HepG2 (cell line): ENCODE measurements around the gene SLC1A2. TPM values are rescaled to one million over a fixed set of nuclear protein-coding genes. Genes with fewer than 3 reads are reported as not detected.
A peak's percentile ranks its signal among the peaks of the same experiment; 100 is the strongest.

Experiments used
- DR1 ChIP-seq: sonication (generic); formaldehyde crosslinking; IDR thresholded peaks from 2 replicates; pipeline ENCODE4 v1.8.0; 2021; ENCODE audit warnings: mild to moderate bottlenecking, missing genetic modification reagents, inconsistent platforms
- KLF13 ChIP-seq: sonication (generic); formaldehyde crosslinking; IDR thresholded peaks from 2 replicates; pipeline ENCODE4 v1.4.0; 2020; ENCODE audit warnings: mild to moderate bottlenecking, missing genetic modification reagents
- KLF15 ChIP-seq: sonication (generic); formaldehyde crosslinking; IDR thresholded peaks from 2 replicates; pipeline ENCODE4 v1.8.1; 2023; ENCODE audit warnings: borderline replicate concordance, mild to moderate bottlenecking, inconsistent platforms, missing genetic modification reagents, mixed read lengths
- NR2F6 ChIP-seq, 2 experiments: IDR thresholded peaks; 2 replicates each; pipeline ENCODE4 v1.6.1; 2016; ENCODE audit warnings: antibody characterized with exemption in 1 of 2, mild to moderate bottlenecking in 1 of 2
- ONECUT2 ChIP-seq: sonication (generic); formaldehyde crosslinking; IDR thresholded peaks from 2 replicates; pipeline ENCODE4 v1.4.0; 2020; ENCODE audit warnings: missing genetic modification reagents
- PAXIP1 ChIP-seq: sonication (generic); formaldehyde crosslinking; conservative IDR thresholded peaks from 2 replicates; pipeline ENCODE4 v1.4.0; 2020; ENCODE audit warnings: mild to moderate bottlenecking, missing genetic modification reagents, moderate library complexity
- RARG ChIP-seq: sonication (generic); formaldehyde crosslinking; IDR thresholded peaks from 2 replicates; pipeline ENCODE4 v1.4.0; 2020; ENCODE audit warnings: low read depth, mild to moderate bottlenecking, missing genetic modification reagents
- SMAD1 ChIP-seq: sonication (generic); formaldehyde crosslinking; IDR thresholded peaks from 2 replicates; pipeline ENCODE4 v1.4.0; 2020; ENCODE audit warnings: missing genetic modification reagents, low read depth, mild to moderate bottlenecking, borderline replicate concordance
- SOX13 ChIP-seq, 3 experiments: fragments of 450-650 bp in 1 of 3; sonication (generic) in 1 of 3; formaldehyde crosslinking in 1 of 3; IDR thresholded peaks in 2 of 3; conservative IDR thresholded peaks in 1 of 3; 2 replicates each; pipeline versions ENCODE4 v1.5.0 to v1.6.1; 2016 to 2020; ENCODE audit warnings: antibody characterized with exemption in 1 of 3, mild to moderate bottlenecking in 1 of 3, missing compliant biosample characterization in 1 of 3, missing genetic modification reagents in 1 of 3, moderate library complexity in 1 of 3
- TBL1XR1 ChIP-seq: fragments of 150-350 bp; IDR thresholded peaks from 2 replicates; pipeline ENCODE4 v1.6.1; 2014; ENCODE audit warnings: borderline replicate concordance, low read length; ENCODE audit not compliant: partially characterized antibody
- TCF7L2 ChIP-seq: IDR thresholded peaks from 2 replicates; pipeline ENCODE4 v1.6.1; 2011; ENCODE audit warnings: mild to moderate bottlenecking, low read depth, low read length, moderate library complexity
- ZFP1 ChIP-seq: IDR thresholded peaks from 2 replicates; pipeline ENCODE4 v1.6.1; 2016
- ZFYVE20 ChIP-seq: sonication (generic); formaldehyde crosslinking; IDR thresholded peaks from 2 replicates; pipeline ENCODE4 v1.8.0; 2023; ENCODE audit warnings: low read depth, mild to moderate bottlenecking, moderate library complexity, missing genetic modification reagents, borderline replicate concordance
- ZNF33A ChIP-seq: sonication (generic); formaldehyde crosslinking; IDR thresholded peaks from 2 replicates; pipeline ENCODE4 v1.5.1; 2020; ENCODE audit warnings: missing genetic modification reagents, mild to moderate bottlenecking, moderate library complexity, borderline replicate concordance
- ZNF572 ChIP-seq: sonication (generic); formaldehyde crosslinking; IDR thresholded peaks from 2 replicates; pipeline ENCODE4 v1.5.1; 2020; ENCODE audit warnings: mild to moderate bottlenecking, missing genetic modification reagents
- ZNF660 ChIP-seq: sonication (generic); formaldehyde crosslinking; IDR thresholded peaks from 2 replicates; pipeline ENCODE4 v1.5.1; 2020; ENCODE audit warnings: mild to moderate bottlenecking, low read depth, missing genetic modification reagents, borderline replicate concordance
- ZNF746 ChIP-seq: sonication (generic); formaldehyde crosslinking; IDR thresholded peaks from 2 replicates; pipeline ENCODE4 v1.8.0; 2022; ENCODE audit warnings: mild to moderate bottlenecking, missing genetic modification reagents
- polyA plus RNA-seq, 8 experiments: library from polyadenylated mRNA; depleted of rRNA in 3 of 8; stranded (reverse) in 7 of 8; unstranded in 1 of 8; fragments of >200 nt; fragmentation: Illumina TruSeq in 4 of 8; extraction: Trizol in 4 of 8; gene quantifications; 2 replicates each; pipeline versions ENCODE4 v1.2.1 to v1.2.3, GENCODE V29; 2011 to 2016; ENCODE audit warnings: low read depth in 4 of 8, missing spikeins in 1 of 8, mixed read lengths in 1 of 8; ENCODE audit not compliant: insufficient read depth in 1 of 8
- total RNA-seq, 5 experiments: library from RNA; depleted of rRNA; stranded (reverse); fragments of >200 nt; fragmentation: Illumina TruSeq; extraction: Trizol; gene quantifications; 2 replicates each; pipeline ENCODE4 v1.2.3, GENCODE V29; 2016; ENCODE audit warnings: low read depth in 1 of 5
- TF ChIP-seq, protein P1 (sequence below): sonication (generic); formaldehyde crosslinking; IDR thresholded peaks from 2 replicates; pipeline ENCODE4 v1.4.0; 2020; ENCODE audit warnings: missing genetic modification reagents
- TF ChIP-seq, protein P2 (sequence below): sonication (generic); formaldehyde crosslinking; IDR thresholded peaks from 2 replicates; pipeline ENCODE4 v1.4.0; 2020; ENCODE audit warnings: missing genetic modification reagents
- TF ChIP-seq, protein P3 (sequence below): sonication (generic); formaldehyde crosslinking; IDR thresholded peaks from 2 replicates; pipeline ENCODE4 v1.5.1; 2020; ENCODE audit warnings: missing genetic modification reagents, mild to moderate bottlenecking, borderline replicate concordance

SLC1A2 gene
- total and polyA plus RNA-seq, 2 of the 13 experiments (the other 11 are each of a cell fraction or from before 2014, with no cell fraction given), result 23.2 to 43.2 TPM

DNA sequence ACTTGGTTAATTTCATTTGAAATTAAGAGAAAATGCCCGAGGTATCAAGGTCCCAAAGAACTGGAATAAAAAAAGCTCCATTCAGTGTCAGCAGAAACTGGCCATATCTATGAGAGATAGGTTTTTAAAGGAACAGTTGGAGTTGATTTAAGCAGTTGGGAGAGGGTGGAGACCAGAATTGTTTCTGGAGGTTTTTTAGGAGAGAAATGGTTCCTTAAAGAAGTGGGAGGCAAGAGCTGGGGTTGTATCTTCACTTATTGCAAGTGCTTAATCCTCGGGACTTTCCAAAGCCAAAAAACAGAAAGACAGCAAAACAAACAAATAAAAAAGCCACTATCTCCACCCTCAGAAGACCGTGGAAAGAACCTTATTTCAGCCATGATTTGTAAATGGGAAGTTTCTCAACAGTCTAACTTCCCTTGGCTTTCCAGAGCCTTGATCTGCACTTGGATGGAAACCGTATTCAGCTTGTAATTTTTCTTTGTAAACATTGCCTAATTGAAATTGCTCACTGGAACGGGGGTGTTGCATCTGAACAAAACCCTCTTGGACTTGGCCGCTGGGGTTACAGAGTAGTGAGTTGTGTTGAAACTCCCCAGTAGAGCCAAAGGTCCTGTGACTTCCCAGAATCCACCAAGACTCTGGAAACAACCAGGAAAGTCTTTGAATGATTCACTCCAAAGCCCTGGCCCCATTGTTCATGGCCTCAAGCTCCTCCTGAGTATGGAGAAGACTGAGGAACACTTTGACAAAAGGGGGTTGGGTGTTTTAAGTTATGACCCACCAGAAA, 115.6 kb downstream of the SLC1A2 start (continued):
- no peak for TF ChIP-seq PAXIP1 (CRISPR knock-in tag)
- TF ChIP-seq ZNF660 (CRISPR knock-in tag), result no peak
- TF ChIP-seq ZNF572, result no peak
- TF ChIP-seq TCF7L2, result no peak
- TF ChIP-seq, protein P1, sequence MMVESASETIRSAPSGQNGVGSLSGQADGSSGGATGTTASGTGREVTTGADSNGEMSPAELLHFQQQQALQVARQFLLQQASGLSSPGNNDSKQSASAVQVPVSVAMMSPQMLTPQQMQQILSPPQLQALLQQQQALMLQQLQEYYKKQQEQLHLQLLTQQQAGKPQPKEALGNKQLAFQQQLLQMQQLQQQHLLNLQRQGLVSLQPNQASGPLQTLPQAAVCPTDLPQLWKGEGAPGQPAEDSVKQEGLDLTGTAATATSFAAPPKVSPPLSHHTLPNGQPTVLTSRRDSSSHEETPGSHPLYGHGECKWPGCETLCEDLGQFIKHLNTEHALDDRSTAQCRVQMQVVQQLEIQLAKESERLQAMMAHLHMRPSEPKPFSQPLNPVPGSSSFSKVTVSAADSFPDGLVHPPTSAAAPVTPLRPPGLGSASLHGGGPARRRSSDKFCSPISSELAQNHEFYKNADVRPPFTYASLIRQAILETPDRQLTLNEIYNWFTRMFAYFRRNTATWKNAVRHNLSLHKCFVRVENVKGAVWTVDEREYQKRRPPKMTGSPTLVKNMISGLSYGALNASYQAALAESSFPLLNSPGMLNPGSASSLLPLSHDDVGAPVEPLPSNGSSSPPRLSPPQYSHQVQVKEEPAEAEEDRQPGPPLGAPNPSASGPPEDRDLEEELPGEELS (CRISPR knock-in tag), result no peak
- no peak for TF ChIP-seq ZFP1 (CRISPR knock-in tag)
- TF ChIP-seq RARG (CRISPR knock-in tag), result no peak
- TF ChIP-seq, protein P2, sequence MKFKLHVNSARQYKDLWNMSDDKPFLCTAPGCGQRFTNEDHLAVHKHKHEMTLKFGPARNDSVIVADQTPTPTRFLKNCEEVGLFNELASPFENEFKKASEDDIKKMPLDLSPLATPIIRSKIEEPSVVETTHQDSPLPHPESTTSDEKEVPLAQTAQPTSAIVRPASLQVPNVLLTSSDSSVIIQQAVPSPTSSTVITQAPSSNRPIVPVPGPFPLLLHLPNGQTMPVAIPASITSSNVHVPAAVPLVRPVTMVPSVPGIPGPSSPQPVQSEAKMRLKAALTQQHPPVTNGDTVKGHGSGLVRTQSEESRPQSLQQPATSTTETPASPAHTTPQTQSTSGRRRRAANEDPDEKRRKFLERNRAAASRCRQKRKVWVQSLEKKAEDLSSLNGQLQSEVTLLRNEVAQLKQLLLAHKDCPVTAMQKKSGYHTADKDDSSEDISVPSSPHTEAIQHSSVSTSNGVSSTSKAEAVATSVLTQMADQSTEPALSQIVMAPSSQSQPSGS (CRISPR knock-in tag), result no peak
- TF ChIP-seq ZNF746, result no peak
- no peak for TF ChIP-seq DR1 (CRISPR knock-in tag)
- no peak for TF ChIP-seq ZNF33A (CRISPR knock-in tag)
- TF ChIP-seq ZFYVE20 (CRISPR knock-in tag), result no peak
- no peak for TF ChIP-seq KLF15 (CRISPR knock-in tag)
- peak; percentile 37; the same call in 1 of the 2 replicates for TF ChIP-seq NR2F6 (IDR thresholded peaks at IDR 0.05)
- TF ChIP-seq NR2F6 (CRISPR knock-in tag; IDR thresholded peaks at IDR 0.05), result peak; percentile 21; the same call in 1 of the 2 replicates
- no peak for TF ChIP-seq SOX13 (IDR thresholded peaks at IDR 0.05)
- peak in 1 of 2 experiments; percentile 64; a peak in 1 of 4 replicates for TF ChIP-seq SOX13 (CRISPR knock-in tag; conservative IDR thresholded peaks at IDR 0.05 in 1 of 2, IDR thresholded peaks at IDR 0.05 in 1 of 2)
- TF ChIP-seq KLF13 (CRISPR knock-in tag), result no peak
- no peak for TF ChIP-seq TBL1XR1
- TF ChIP-seq, protein P3, sequence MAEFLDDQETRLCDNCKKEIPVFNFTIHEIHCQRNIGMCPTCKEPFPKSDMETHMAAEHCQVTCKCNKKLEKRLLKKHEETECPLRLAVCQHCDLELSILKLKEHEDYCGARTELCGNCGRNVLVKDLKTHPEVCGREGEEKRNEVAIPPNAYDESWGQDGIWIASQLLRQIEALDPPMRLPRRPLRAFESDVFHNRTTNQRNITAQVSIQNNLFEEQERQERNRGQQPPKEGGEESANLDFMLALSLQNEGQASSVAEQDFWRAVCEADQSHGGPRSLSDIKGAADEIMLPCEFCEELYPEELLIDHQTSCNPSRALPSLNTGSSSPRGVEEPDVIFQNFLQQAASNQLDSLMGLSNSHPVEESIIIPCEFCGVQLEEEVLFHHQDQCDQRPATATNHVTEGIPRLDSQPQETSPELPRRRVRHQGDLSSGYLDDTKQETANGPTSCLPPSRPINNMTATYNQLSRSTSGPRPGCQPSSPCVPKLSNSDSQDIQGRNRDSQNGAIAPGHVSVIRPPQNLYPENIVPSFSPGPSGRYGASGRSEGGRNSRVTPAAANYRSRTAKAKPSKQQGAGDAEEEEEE (CRISPR knock-in tag), result no peak
- TF ChIP-seq SMAD1 (CRISPR knock-in tag), result no peak
- no peak for TF ChIP-seq ONECUT2 (CRISPR knock-in tag)
